KOPT-K1 (cell line): ENCODE results near the gene ULBP3.
"Not testable (repeated sequence)": the region's sequence is repeated elsewhere in the genome, so short reads cannot be mapped to it uniquely, and the experiment has no call there.

ENCODE experiments used
- H3K27ac ChIP-seq: fragments of 200-600 bp; sonication (generic); 2 replicates; pipeline ENCODE4 v1.5.1; 2016; ENCODE audit warnings: antibody characterized with exemption, mild to moderate bottlenecking, low read depth, low read length; ENCODE audit not compliant: poor library complexity, severe bottlenecking
- H3K36me3 ChIP-seq: fragments of 200-600 bp; sonication (generic); 2 replicates; pipeline ENCODE4 v1.5.1; 2017; ENCODE audit warnings: antibody characterized with exemption, mild to moderate bottlenecking, low read length, moderate library complexity; ENCODE audit not compliant: insufficient read depth
- H3K9me3 ChIP-seq: fragments of 200-600 bp; sonication (generic); 2 replicates; pipeline ENCODE4 v1.5.1; 2017; ENCODE audit warnings: antibody characterized with exemption, low read length, mild to moderate bottlenecking; ENCODE audit not compliant: insufficient read depth, poor library complexity, severe bottlenecking

ULBP3 gene

DNA sequence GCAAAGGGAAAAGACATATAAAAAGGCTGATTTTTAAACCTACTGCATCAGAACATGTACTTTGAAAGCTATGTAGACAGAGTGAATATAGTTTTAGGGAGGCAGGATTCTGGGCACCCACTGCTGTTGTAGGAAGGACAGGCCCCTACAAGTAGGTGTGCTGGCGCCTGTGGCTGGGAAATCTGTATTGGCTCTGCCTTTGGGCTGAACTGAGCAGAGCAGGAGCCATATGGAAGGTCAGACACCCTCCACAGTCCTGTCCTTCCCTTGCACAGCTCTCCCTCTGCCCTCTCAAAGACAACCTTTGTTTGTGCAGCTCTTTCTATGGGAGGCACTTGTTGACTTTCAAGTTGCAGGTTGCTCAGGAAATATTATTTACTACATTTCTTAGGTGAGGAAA is 18.4 kb upstream of the ULBP3 start:
- H3K36me3 ChIP-seq: no peaks in the 10 kb centered on the region
- no peaks in the 10 kb centered on the region for H3K9me3 ChIP-seq
- H3K27ac ChIP-seq: no peak overlapping the region

DNA sequence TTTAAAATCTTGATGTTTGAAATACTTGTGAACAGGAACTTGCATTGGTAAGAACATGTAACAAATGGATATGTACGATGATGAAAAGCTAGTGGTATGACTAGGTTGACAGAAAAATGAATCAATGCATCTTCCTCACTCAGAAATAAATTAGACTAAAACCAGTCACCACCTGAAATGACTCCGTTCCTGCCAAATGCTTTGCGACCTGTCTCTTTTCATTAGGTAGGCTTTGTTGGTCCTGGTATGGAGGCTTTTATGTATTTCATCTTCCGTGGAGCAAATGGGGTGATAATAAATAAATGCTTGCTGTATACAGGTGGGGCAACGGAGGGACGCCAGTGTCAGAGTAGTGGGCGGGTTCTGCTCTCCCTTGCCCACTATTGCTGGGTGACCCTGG is 17.1 kb upstream of the ULBP3 start:
- H3K9me3 ChIP-seq: no peaks in the 10 kb centered on the region
- no peaks in the 10 kb centered on the region for H3K36me3 ChIP-seq
- H3K27ac ChIP-seq: no peak overlapping the region

DNA sequence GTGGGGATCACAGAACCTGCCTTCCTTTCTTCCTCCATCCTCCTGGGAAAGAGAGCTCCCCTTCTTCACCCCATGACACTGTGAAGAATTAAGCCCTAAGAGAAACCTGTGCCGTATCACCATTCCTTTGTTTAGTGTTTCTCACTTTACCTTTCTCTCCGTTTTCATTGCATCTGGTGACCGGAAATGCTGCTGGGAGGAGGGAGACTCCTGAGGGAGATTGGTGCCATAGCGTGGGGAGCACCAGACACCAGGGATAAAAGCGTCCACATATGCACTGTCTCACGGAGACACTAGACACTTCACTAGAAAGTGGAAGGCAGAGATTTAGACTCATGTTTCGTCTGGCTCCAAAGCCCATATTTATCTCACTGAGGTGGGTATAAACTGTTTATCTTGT is 15.5 kb upstream of the ULBP3 start:
- Histone ChIP-seq H3K36me3 (no peaks in the 10 kb centered on the region), H3K27ac (no peak overlapping the region), H3K9me3 (no peaks in the 10 kb centered on the region)

DNA sequence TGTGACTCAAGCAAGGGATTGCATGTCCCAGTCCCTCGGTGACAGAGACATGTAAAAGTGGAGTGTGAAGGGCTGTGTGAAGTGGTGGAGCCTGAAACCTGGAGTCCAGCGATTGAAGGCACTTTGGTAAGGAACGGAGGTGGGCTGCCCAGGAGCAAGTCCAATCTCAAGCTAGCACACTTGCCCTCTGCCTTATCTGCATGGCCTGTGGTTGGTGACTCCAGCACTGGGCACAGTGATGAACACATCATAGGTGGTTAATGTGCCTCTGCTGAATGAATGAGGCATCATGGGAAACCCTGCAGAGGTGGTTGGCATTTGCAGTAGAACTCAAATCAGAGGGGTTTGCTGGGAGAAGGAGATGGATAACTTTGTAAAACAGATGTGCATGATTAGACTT is 14.9 kb upstream of the ULBP3 start:
- Histone ChIP-seq H3K36me3 (no peaks in the 10 kb centered on the region), H3K9me3 (no peaks in the 10 kb centered on the region), H3K27ac (no peak overlapping the region)

DNA sequence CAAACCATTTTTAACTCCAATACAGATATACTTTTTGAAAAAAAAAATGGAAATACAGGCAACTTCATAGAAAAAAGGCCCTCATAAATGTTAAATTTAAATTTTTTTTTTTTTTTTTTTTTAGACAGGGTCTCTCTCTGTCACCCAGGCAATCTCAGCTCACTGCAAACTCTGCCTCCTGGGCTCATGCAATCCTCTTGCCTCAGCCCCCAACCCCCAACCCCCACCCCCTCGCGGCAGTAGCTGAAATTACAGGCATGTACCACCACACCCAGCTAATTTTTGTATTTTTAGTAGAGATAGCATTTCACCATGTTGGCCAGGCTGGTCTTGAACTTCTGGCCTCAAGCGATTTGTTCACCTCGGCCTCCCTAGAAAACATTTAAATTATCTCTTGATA is 12.8 kb upstream of the ULBP3 start:
- Histone ChIP-seq H3K36me3 (no peaks in the 10 kb centered on the region), H3K27ac (no peak overlapping the region), H3K9me3 (no peaks in the 10 kb centered on the region)

DNA sequence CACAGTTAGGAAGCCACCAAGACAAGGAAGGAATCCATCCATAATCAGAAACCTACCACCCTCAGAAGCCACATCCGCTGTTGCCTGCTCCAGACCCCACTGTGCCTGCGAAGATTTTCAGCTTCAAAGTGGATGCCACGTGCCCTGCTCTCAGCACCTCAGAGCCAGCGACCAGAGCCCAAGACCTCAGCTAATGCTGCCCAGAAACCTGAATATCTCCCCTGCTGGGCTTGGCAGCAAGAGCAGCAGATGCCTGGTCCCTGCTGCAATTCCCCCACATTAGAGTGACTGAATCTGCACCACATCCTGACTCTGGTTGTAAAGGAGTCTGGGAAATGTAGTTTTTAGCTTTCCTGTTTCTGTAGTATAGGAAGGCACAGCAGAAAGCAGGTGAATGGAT is 10.7 kb upstream of the ULBP3 start:
- Histone ChIP-seq H3K27ac (no peak overlapping the region), H3K9me3 (no peaks in the 10 kb centered on the region), H3K36me3 (no peaks in the 10 kb centered on the region)

DNA sequence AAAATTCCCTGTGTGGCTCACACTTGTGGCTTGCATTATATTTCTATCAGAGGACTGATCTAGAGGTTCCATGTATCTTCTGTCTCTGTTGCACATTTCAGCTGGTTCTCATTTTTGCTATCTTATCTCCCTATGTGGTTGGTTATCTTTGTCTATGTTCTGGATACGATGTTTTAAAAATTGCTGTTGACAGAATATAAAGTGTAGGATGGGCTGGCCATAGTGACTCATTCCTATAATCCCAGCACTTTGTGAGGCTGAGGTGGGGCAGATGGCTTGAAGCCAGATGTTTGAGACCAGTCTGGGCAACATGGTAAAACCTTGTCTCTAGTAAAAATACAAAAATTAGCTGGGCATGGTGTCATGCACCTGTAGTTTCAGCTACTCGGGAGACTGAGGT is 9.9 kb upstream of the ULBP3 start:
- Histone ChIP-seq H3K27ac (no peak overlapping the region), H3K36me3 (no peaks in the 10 kb centered on the region), H3K9me3 (no peaks in the 10 kb centered on the region)

DNA sequence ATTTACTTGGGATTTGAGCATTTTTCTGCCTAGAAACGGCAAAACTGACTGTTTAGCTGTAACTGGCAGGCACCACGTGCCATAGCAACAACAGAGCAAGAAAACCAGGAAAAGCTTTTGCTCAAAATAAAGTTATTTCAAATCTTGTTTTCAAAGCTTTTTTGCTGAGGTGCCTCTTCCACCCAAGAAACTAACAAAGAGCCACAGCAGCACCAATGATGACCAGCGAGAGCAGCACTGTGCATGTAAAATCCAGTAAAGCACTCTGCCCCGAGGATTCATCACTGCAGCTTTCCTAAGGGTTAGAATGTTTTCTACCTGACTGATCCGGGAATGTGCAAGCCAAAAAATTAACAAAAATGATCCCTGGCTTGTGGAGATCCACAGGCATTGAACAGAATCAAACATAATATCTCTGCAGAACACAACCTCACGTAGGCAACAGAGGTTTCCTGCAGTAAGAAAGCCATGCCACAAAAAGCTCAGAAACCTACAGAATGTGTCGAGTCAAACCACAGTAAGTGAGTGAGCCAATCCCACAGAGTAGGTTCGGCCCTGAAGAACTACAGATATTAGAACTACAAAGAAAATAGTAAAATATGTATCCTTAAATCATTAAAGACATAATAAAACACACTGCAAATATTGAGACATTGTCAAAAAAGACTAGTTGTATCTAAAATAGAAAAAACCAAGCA is 7.4 kb upstream of the ULBP3 start:
- no peaks in the 10 kb centered on the region for H3K9me3 ChIP-seq
- H3K36me3 ChIP-seq: no peaks in the 10 kb centered on the region
- no peak overlapping the region for H3K27ac ChIP-seq

DNA sequence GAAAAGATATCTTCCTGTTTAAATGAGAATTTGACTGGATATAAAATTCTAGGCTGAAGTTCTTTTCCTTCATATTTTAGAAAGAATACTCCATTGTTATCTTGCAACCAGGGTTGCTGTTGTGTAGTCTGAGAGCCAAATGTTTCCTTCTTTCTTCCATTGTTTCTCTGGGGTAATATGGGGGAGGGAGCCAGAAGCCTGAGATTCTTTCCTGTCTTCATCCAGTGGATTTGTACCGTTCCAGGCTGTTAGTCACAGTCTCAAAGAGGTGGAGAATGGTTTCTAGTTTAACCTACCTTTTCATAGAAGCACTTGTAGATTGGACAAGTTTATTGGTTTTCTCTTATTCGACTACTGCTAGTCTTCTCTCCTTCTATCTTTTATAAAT is 6.1 kb upstream of the ULBP3 start:
- Histone ChIP-seq H3K36me3 (no peaks in the 10 kb centered on the region), H3K27ac (no peak overlapping the region), H3K9me3 (no peaks in the 10 kb centered on the region)

DNA sequence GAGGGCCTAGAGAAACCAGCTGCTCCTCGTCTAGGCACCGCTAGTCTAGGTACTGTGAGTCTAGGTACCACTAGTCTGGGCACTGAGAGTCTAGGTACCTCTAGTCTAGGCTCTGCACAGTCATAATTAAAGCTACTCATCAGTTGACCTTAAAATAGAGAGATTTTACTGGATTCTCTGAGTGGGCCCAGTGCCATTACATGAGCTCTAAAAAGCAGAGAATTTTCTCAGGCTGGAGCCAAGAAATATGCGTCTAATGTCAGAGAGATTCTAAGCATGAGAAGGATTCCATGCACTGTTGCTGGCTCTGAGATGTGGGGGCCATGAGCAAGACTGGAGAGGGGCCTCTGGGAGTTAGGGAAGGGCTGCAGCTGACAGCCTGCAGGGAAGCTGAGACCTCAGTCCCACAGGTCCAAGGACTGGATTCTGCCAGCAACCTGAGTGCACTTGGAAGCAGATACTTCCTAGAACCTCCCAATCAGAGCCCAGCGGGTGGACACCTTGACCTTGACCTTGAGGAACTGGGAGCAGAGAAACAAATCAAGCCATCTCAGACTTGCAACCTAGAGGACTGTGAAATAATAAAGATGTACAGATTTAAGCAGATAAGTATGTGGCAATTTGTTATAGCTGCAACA is 5.6 kb upstream of the ULBP3 start:
- H3K27ac ChIP-seq: not testable (repeated sequence)

DNA sequence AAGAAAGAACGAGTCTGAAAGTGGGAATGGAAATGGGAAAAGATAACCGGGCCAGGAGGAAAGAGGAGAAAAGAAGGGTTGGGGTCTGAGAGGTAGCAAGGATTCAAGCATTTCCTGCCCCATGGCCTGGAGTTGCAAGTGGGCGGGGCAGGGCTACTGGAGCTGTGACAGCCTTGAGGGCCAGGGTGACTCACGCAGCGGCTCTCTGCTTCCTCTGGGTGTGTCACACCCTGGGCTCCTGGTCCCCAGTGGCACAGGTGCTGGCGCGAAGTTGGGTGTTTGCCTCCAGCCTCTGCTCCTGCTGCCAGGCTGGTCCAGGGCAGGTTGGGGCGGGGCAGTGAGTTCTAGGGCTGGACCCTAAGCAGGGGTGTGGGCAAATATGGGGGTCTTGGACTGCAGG is 3.3 kb upstream of the ULBP3 start:
- H3K27ac ChIP-seq: no peak overlapping the region
- no peaks in the 10 kb centered on the region for H3K9me3 ChIP-seq
- no peaks in the 10 kb centered on the region for H3K36me3 ChIP-seq

More for the DNA sequence above, 5.6 kb upstream of the ULBP3 start:
- H3K9me3 ChIP-seq, H3K36me3 ChIP-seq: not testable (repeated sequence)

DNA sequence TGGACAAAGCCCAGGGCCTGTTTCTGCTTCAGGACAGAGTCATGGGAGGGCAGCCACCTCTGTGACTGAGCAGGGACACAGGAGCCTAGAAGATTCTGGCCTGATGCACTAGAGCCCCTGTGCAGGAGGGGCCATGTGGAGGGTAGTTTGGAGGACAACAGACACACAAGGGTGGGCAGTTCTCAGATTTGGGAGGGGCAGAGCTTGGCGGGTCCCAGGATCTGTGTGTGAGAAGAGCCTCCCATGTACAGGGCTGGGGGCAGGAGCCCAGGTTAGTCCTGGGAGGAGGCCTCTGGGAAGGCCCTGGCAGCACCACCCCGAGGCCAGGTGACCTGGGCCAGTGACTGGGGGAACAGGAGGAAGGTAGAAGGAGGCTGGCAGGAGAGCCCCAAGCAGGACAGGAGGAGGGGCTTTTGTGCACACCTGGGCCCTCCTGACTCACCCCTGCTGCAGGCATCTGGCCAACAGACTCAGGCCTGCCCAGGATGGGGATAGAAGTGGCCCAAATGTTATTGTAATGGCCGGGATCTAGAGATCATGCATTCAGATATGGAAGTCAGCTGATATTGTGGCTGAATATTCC is 1.4 kb upstream of the ULBP3 start:
- Histone ChIP-seq H3K36me3 (no peaks in the 10 kb centered on the region), H3K27ac (no peak overlapping the region), H3K9me3 (no peaks in the 10 kb centered on the region)

DNA sequence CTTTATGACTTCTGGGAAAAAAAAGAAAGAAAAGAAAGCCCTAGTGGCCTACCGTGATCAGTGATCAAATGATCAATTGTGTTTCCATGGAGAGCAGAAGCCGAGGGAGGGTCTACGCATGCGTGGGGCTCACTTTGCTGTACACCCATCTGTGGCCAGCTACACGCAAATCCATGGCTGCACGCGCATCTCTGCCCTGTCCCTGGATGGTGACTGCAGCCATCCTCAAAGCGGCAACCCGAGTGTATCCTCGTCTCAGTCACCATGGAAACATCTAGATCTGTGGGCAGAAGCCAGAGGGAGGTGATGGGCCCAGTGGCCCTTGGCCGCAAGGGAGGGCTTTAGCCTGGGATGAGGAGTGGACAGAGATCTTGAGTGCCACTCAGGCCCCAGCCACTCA is 785 bp upstream of the ULBP3 start:
- Histone ChIP-seq H3K27ac (no peak overlapping the region), H3K9me3 (no peaks in the 10 kb centered on the region), H3K36me3 (no peaks in the 10 kb centered on the region)

DNA sequence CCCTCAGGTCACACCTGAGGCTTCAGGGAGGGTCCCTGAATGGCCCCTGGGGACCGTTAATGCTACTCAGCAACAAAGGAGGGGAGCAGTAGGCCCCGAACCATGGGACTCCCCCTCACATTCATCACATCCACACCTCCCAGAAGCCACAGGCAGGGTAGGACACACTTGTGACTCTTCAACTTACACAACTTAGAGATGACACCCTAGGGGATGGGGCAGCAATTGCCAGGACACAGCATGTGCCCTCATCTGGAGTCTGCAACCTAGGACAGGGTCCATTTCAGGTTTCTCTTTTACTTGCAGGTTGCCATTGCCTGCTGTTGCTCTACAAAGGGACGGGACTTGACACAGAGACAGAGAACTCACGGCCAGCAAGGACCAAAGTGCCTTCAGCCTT is 770 bp downstream of the ULBP3 start:
- Histone ChIP-seq H3K27ac (no peak overlapping the region), H3K9me3 (no peaks in the 10 kb centered on the region), H3K36me3 (no peaks in the 10 kb centered on the region)

DNA sequence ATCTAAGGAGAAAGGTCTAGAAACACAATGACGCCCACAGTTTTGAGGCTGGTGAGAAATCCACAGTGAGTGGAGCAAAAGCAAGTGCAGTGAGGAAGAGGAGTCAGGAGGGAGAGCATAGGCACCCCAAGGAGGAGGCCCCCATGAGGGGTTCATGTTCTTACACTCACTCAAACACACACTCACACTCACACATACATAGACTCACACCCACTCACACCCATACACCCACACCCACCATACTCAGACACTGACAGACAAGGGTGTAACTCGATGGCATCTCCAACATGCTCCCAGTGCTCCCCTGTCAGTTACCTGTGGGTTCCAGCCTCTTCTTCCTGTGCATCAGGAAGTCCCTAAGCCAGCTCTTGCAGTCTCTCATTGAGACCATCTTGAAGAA is 3.8 kb downstream of the ULBP3 start:
- no peaks in the 10 kb centered on the region for H3K36me3 ChIP-seq

DNA sequence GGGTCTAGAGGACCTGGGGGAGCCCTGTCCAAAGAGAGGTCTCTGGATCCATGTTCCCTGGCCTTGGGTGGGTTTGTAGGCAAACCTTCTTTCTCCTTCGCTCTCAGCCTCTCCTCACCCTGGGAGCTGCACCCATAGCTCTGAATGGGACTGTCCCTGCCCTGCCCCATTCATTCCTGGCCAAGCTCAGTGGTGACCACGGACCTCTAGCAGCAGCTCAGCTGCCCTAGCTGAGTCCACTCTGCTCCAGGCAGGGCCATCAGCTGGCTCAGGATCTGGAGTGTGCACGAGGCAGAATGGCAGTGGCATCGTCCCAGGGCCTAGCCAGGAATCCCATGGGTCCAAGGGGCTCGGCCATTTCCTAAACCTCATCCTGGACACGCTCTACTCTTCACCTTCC is 5.3 kb downstream of the ULBP3 start:
- no peaks in the 10 kb centered on the region for H3K36me3 ChIP-seq

More for the DNA sequence above, 3.8 kb downstream of the ULBP3 start:
- Histone ChIP-seq H3K27ac (no peak overlapping the region), H3K9me3 (no peaks in the 10 kb centered on the region)

More for the DNA sequence above, 5.3 kb downstream of the ULBP3 start:
- Histone ChIP-seq H3K27ac (no peak overlapping the region), H3K9me3 (no peaks in the 10 kb centered on the region)
